GM12875 (cell line): ENCODE results near the gene GCNT3.

Source experiments
- H3K4me3 ChIP-seq: one replicate; pipeline ENCODE4 v1.5.1; 2011; ENCODE audit warnings: low read depth, low read length, control low read depth
- CTCF ChIP-seq: IDR thresholded peaks from 2 replicates; pipeline ENCODE4 v1.5.1; 2011; ENCODE audit warnings: low read depth, mild to moderate bottlenecking, control low read depth, inconsistent platforms, low read length, moderate library complexity, borderline replicate concordance; ENCODE audit not compliant: insufficient read depth

GCNT3 gene

GRCh38 chr15:59662260-59662659 lies 50.7 kb downstream of the GCNT3 start:
- H3K4me3 ChIP-seq: no peak overlapping the region
- no peak for TF ChIP-seq CTCF

GRCh38 chr15:59668556-59668955 lies 57.0 kb downstream of the GCNT3 start:
- TF ChIP-seq CTCF: no peak
- H3K4me3 ChIP-seq: no peak overlapping the region
